Activated CD8-positive, alpha-beta memory T cell treated with anti-CD3 and anti-CD28 coated beads, Interleukin-2, amount 50 U/mL, for 1 hour (primary cell): Measurements from ENCODE around the gene WFDC6.
"Not testable (repeated sequence)": the region's sequence is repeated elsewhere in the genome, so short reads cannot be mapped to it uniquely, and the experiment has no call there.

Source experiments
- DNase-seq: peaks from one replicate; pipeline ENCODE4 v3.0.0-alpha.2; 2020; ENCODE audit errors: extremely low read depth

WFDC6 gene

DNA sequence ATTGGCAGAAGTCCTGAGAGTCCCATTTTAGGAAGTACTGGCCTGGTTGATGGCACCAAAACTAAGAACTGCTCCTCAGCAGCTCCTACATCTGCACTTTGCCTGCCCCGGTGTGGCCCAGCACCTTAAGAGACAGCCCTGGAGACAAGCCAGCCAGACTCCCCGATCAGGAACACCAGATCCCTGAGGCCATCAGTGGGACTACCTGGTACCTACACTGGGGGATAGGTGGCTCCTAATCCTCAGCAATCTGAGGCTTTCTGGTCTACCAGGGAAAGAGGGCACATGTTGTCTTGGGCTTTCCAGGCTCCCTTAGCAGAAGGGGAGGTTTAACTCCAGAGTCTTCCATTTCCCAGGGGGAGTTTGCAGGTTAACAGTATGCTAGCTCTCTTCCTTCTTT lies at the start of gene WFDC6:
TSS of gene WFDC6 (minus strand) at position 101 of the 400 bp plus-strand sequence. CDS start at position 26, 75 bp downstream.
- no peak for DNase-seq

DNA sequence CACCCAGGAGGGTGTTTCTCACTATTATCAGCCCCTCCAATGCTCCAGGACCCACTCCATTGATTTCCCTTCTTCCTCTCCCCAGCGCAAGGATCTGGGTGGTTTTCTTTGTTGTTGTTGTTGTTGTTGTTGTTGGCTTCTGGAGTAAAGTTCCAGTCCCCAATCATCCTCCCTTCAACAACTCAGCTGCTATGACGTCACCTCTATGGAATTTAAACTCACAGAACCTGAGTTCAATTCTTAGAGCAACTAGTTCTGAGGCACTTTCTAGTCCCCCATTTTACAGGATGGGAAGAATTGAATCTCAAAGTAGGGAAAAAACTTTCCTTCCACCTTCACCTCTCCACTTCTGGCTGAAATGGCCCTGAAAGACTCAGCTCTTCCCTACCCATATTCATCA lies 49.5 kb upstream of the WFDC6 start:
- DNase-seq, result no peak

DNA sequence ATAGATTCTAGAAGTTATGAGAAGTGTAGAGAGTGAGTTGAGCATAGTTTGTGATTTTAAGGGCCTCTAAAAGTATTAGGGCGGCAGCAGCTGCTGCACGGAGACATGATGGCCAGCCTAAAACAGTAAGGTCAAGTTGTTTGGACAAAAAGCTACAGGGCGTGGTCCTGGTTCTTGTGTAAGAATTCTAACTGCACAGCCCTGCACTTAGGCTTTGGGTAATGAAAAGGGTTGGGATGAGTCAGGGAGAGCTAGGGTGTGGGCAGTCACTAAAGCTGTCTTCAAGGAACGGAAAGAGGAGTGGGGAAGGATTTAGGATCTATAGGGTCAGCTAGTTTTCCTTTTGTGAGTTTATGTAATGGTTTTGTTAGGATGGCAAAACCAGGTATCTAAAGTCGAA lies 46.7 kb upstream of the WFDC6 start:
- not testable (repeated sequence) for DNase-seq

DNA sequence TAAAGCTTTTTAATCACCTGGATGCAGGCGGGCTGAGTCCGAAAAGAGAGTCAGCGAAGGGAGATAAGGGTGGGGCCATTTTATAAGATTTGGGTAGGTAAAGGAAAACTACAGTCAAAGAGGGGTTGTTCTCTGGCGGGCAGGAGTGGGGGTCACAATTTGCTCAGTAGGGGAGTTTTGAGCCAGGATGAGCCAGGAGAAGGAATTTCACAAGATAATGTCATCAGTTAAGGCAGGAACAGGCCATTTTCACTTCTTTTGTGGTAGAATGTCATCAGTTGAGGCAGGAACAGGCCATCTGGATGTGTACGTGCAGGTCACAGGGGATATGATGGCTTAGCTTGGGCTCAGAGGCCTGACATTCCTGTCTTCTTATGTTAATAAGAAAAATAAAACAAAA lies 45.0 kb upstream of the WFDC6 start:
- DNase-seq, result not testable (repeated sequence)

DNA sequence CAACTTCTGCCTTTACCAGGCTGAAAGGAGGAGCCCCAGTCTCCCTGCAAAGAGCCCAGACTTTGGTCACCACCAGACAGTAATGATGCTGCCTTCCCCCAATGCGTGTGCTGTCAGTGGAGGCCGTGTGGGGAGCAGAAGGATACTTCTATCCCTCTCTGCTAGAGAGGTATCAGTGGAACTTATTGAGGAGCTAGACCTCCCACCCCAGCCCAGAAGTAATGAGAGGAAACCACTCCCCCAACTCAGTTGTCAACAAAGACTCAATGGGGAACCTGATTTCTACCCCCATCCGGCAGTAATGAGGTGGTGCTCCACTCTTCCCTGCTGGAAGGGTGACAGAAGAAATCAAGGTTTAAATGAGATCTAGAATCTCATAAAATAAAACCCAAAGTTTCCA lies 44.2 kb upstream of the WFDC6 start:
- no peak for DNase-seq

DNA sequence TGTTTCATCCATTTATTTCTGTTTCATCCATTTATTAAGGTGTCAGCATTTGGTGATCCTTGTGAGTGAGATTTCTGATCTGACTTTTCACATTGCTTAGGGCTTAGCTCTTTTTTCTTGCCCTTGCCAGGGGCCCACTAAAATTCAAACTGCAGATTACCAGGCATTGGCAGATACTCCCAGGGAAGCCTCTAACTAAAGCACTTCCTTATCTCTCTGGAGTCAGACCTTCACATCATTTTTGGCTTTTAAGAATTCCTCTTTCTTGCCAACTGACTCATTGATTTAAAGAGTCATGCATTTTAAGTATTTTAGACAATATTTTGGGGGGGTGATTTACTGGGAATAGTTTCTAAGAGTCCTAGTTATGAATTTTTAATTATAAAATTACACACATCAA lies 42.4 kb upstream of the WFDC6 start:
- no peak for DNase-seq

GRCh38 chr20:45579184-45579583 lies 39.9 kb upstream of the WFDC6 start, which contains the start of gene WFDC8:
WFDC8 (minus strand) TSS chr20:45579284; CDS start chr20:45579247, 37 bp downstream.
- DNase-seq, result no peak

DNA sequence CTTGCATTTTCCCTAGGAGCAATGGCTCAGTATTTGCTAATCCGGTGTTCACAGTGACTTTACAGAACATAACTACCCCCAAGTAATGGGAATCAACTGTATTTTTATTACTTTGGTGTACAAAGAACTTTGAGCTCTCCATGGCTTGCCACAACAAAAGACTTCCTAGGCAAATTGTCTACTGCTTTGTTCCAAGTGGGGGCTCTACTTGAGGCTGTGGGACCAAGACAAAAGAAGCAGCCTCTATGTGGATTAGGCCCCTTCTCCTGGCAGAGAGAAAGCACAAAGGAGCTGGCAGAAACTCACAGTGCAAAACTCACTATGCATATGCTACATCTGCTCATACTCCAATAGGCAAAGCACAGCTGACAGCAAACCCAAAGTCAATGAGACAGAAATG lies 38.9 kb upstream of the WFDC6 start:
- no peak for DNase-seq

DNA sequence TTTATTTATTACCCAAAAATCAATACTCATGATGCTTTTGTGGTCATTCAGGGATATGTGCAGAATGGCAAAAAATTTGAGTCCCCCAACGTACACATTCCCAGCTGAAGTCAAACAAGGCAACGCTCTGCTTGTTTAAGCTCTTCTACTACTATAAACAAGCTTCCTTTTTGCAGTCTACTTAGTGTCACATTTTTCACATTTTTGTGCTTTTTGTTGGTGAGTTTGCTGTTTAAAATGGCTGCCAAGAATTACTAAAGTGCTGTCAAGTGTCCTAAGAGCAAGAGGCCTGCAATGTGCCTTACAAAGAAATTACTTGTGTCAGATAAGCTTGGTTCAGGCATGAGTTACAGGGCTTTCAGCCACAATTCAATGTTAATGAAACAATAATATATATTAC lies 37.7 kb upstream of the WFDC6 start:
- no peak for DNase-seq

DNA sequence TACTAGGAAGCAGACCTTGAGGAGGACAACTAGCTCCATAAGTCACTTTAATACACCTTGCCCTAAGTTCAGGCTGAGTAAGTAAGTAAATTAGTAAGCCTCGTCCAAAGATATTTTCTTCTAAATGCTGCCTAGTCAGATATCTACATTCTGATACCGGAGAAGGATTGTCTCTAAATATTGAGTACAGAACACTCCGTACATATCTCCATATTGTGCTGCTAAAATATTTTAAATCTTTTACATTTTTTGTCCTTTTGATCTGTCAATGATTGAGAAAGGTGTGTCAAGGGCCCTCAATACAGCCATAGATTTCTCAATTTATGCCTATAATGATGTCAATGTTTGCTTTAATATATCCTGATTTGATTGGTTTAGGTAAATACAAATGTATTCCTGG lies 36.6 kb upstream of the WFDC6 start:
- no peak for DNase-seq

GRCh38 chr20:45569650-45570049 lies 30.4 kb upstream of the WFDC6 start:
- not testable (repeated sequence) for DNase-seq

DNA sequence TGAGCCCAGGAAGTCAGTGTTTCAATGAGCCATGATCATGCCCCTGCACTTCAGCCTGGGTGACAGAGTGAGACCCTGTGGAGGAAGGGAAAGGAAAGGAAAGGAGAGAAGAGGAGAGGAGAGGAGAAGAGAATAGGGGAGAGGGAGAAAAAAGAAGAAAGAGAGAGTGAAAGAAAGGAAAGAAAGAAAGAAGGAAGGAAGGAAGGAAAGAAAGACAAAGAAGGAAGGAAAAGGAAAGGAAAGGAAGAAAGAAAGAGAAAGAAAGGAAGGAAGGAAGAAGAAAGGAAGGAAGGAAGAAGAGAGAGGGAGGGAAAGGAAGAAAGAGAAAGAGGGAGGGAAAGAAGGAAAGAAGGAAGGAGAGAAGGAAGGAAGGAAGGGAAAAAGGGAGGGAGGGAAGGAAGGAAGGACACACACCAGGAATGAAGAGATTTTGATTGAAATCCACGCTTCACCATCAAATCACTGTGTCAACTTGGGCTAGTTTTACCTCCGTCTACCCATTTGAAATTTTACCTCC lies 25.5 kb upstream of the WFDC6 start:
- DNase-seq, result no peak

GRCh38 chr20:45555198-45555597 lies 15.9 kb upstream of the WFDC6 start:
- no peak for DNase-seq

DNA sequence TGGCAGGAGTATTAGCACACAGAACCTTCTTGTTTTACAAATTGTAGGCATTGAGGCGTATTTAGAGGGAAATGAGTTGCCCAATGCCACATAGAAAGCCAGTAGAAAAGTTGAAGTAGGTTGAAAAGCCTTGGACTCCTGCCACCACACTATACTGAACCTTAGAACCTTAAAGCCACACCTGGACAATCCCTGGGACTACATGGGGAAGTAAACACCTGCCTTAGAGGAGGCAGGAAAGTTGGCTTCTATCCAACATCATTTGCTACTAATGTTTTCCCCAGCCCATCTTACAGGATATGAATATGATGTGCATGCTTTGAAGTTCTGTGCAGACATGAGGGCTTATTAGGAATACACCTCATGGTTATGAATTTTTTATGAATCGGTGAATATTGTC lies 13.2 kb upstream of the WFDC6 start:
- DNase-seq, result no peak

- DNase-seq, result no peak
These were observed 11.5 kb upstream of the WFDC6 start for GRCh38 chr20:45550765-45551164.

DNA sequence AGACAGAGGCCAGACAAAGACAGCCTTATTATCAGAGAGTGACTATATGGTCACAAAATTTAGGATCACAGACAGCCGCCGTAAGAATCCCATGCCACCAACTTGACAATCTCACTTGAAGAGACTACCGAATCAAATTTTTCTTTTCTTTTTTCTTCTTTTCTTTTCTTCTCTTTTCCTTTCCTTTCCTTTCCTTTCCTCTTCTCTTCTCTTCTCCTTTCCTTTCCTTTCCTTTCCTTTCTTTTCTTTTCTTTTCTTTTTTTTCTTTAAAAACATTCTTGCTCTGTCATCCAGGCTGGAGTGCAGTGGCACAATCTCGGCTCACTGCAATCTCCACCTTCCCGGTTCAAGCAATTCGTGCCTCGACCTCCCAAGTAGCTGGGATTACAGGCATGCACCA lies 9.1 kb upstream of the WFDC6 start:
- DNase-seq, result no peak

DNA sequence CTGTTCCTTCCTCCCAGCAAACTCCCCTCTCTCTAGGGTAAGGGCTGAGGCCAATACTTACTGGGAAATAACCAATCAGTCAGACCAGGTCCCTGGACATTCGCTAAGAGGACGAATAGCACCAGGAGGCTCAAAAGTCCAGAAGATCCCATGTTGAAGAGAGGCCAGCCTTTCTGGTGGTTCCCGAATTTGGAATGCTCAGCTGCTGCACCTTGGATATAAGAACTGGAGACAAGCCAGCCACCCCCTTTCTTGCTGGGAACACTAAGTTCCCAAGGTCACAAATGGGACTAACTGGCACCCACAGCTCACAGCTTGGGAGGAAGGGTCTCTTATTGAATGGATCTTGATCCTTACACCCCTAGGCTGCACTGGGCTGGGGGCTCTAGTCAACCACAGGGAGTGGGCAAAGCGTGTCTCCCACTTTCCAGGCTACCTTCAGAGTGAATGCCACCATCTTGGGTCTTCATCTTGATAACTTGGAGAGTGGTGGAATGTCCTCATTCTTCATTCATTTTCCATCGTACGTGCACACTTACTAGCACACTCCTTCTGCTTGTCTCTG lies 8.0 kb upstream of the WFDC6 start, which contains the start of gene EPPIN:
TSS of gene EPPIN (minus strand) at position 196 of the 565 bp plus-strand sequence. CDS start at position 152, 44 bp downstream.
- DNase-seq, result no peak

GRCh38 chr20:45545754-45546453 lies 6.6 kb upstream of the WFDC6 start:
- DNase-seq, result no peak

DNA sequence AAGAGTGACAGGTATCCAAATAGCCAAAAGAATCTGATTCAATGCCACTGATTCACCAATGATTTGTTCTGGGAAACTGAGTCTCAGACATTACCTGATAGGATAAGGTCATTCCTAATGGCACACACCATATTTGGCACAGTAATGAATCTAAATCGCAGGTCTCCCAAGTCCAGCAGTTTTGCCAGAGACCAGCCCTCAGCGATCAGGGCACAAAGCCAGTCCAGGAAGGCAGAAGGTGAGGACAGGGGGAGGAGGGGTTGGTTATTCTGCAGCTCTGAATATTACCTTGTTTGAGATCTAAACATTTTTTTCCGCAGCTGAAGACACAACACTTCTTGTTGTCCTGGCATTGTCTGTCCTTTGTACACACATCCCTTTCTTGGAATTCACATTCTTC lies 6.1 kb upstream of the WFDC6 start:
- no peak for DNase-seq

DNA sequence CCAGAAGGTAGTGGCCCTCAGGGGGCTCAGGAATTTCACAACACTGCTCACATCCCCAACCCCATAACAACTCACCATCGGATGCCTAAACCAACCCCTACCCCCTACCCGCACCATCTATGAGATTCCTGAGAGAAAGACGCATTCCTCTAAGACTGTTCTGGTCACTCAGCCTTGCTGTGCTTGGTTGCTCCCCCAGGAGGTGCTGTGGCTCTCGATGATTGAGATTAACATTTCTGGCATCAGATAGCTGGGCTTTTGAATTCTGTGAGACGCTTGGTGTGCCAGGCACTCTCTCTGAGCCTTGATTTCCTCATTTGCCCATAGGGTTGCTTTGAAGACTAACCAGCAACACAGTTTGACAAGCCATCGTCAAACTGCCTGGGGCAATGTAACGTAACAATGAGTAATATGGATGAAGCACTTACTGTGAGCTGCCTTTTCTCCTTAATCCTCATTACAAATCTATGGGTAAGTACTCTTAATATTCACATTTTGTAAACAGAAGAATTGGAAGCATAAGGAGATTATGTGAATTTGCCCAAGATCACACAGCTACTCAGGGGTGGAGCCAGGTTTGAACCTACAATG lies 978 bp downstream of the WFDC6 start:
- no peak for DNase-seq

- DNase-seq, result no peak
These were observed 12.0 kb downstream of the WFDC6 start for GRCh38 chr20:45527294-45527693.

DNA sequence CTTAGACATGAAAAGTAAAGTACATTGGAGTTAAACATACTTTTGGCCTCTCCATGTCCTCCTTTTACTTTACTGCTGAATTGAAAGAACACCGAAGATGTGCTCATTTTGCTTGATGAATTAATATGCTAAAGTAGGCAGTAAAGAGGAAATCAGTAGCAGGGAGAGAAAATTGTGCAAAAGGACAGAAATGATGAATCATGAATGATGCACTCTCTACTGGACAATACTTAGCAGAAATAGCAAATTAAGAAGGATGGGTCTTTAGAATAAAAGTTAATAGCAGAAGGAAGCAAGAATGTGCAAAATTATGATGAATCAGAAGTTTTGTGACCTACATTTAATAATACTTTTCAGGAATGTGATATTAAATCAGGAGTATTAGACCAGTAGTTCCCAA lies 15.5 kb downstream of the WFDC6 start:
- no peak for DNase-seq

- no peak for DNase-seq
These were observed 21.0 kb downstream of the WFDC6 start for GRCh38 chr20:45518282-45518681.
